Panc1 (cell line): ENCODE data around the gene PLIN4. TPM values are rescaled to one million over a fixed set of nuclear protein-coding genes. Genes with fewer than 3 reads are reported as not detected.

Experiments
- ATAC-seq: fragments of 200-7000 bp; cut with Tn5 transposase; 2 replicates; pipeline ENCODE4 v1.9.1; 2020; ENCODE audit warnings: mild to moderate bottlenecking, moderate library complexity
- BruUV-seq: library from RNA; stranded (reverse); fragments of 400-500 nt; replicated peaks from 2 replicates; lab custom pipeline; 2021; lab: Mats Ljungman, UMichigan
- CTCF ChIA-PET: fragments of 300-600 bp; sonication (Branson Sonifier 250); formaldehyde crosslinking; loops from one replicate; lab custom pipeline; 2022; ENCODE audit warnings: antibody characterized with exemption; lab: Charles Lee
- POLR2A ChIA-PET: fragments of 300-600 bp; sonication (Branson Sonifier 250); formaldehyde crosslinking; loops from one replicate; lab custom pipeline; 2022; ENCODE audit warnings: antibody characterized with exemption; lab: Charles Lee
- DNase-seq: peaks from one replicate; pipeline ENCODE4 v3.0.0-alpha.2; 2010; ENCODE audit warnings: low read depth, low spot score
- H3K27ac ChIP-seq: 2 replicates; pipeline ENCODE4 v1.5.1; 2011; ENCODE audit warnings: mild to moderate bottlenecking, low read length, inconsistent platforms
- H3K27me3 ChIP-seq: fragments of 200-500 bp; sonication (Bioruptor generic); 2 replicates; pipeline ENCODE4 v1.6.0; 2014; ENCODE audit warnings: low read length, inconsistent platforms; ENCODE audit not compliant: control insufficient read depth, insufficient read depth
- H3K36me3 ChIP-seq: fragments of 200-500 bp; sonication (Bioruptor generic); 2 replicates; pipeline ENCODE4 v1.5.1; 2014; ENCODE audit warnings: inconsistent platforms, mild to moderate bottlenecking, low read length, moderate library complexity; ENCODE audit not compliant: control insufficient read depth, insufficient read depth
- H3K4me1 ChIP-seq: 2 replicates; pipeline ENCODE4 v1.5.1; 2011; ENCODE audit warnings: inconsistent platforms, mild to moderate bottlenecking, low read length, moderate library complexity; ENCODE audit not compliant: control insufficient read depth, insufficient read depth
- H3K4me3 ChIP-seq, 2 experiments: 2 replicates each; pipeline ENCODE4 v1.5.1; 2011 to 2012; ENCODE audit warnings: low read depth in 2 of 2, low read length in 2 of 2, mild to moderate bottlenecking in 2 of 2, inconsistent platforms in 1 of 2, moderate library complexity in 1 of 2
- H3K9me3 ChIP-seq: fragments of 200-500 bp; sonication (Bioruptor generic); 2 replicates; pipeline ENCODE4 v1.5.1; 2014; ENCODE audit warnings: low read depth, mild to moderate bottlenecking, inconsistent platforms, low read length, moderate library complexity; ENCODE audit not compliant: control insufficient read depth, insufficient read depth
- POLR2AphosphoS5 ChIP-seq: IDR thresholded peaks from 2 replicates; pipeline ENCODE4 v1.6.1; 2012; ENCODE audit warnings: mild to moderate bottlenecking, low read depth, low read length, moderate library complexity
- REST ChIP-seq, 2 experiments: IDR thresholded peaks; 2 replicates each; pipeline ENCODE4 v1.6.1; 2011 to 2012; ENCODE audit warnings: low read depth in 2 of 2, control low read depth in 1 of 2, low read length in 1 of 2, mild to moderate bottlenecking in 1 of 2, moderate library complexity in 1 of 2; ENCODE audit not compliant: insufficient read depth in 1 of 2
- SIN3A ChIP-seq: IDR thresholded peaks from 2 replicates; pipeline ENCODE4 v1.6.1; 2012; ENCODE audit warnings: low read depth, mild to moderate bottlenecking, low read length, moderate library complexity, borderline replicate concordance; ENCODE audit not compliant: insufficient read depth
- TCF7L2 ChIP-seq: IDR thresholded peaks from 2 replicates; pipeline ENCODE4 v1.6.1; 2011; ENCODE audit warnings: mild to moderate bottlenecking, low read depth, low read length, inconsistent platforms
- in situ Hi-C: cut with HindIII; loops from 2 replicates; pipeline ENCODE4 v1.10.0; 2016; ENCODE audit warnings: low sequenced_read_pairs, low pct_unique_long_range_greater_than_20kb
- intact Hi-C: fragments of 100-400 bp; cut with micrococcal nuclease; formaldehyde crosslinking; loops from one replicate; pipeline ENCODE4 v1.10.0; 2022; ENCODE audit not compliant: unreplicated experiment
- total RNA-seq: library from RNA; stranded (reverse); gene quantifications from one replicate; pipeline ENCODE4 v1.2.1, GENCODE V29; 2021; ENCODE audit not compliant: unreplicated experiment
- TF ChIP-seq, protein P1 (sequence below): fragments of 450-650 bp; IDR thresholded peaks from 2 replicates; pipeline ENCODE4 v1.5.1; 2017; ENCODE audit warnings: mild to moderate bottlenecking

Gene PLIN4
- total RNA-seq, 1 experiment from 2014 or later, result 10.2 TPM

GRCh38 chr19:4500841-4501591 lies 17.3 kb downstream of the PLIN4 start:
- in situ Hi-C loops, result no loop called here
- POLR2A ChIA-PET, result no interaction called here

GRCh38 chr19:4499855-4500254 lies 18.4 kb downstream of the PLIN4 start:
- no peaks in the 10 kb centered on the region for H3K36me3 ChIP-seq

More at GRCh38 chr19:4500841-4501591, 17.3 kb downstream of the PLIN4 start:
- TF ChIP-seq REST (IDR thresholded peaks at IDR 0.05; ENCODE audit: insufficient read depth in 1 of 2, low read depth in 2 of 2, low read length in 1 of 2) (no peak), TCF7L2 (no peak), SIN3A (no peak), POLR2AphosphoS5 (no peak)
- TF ChIP-seq, protein P1, sequence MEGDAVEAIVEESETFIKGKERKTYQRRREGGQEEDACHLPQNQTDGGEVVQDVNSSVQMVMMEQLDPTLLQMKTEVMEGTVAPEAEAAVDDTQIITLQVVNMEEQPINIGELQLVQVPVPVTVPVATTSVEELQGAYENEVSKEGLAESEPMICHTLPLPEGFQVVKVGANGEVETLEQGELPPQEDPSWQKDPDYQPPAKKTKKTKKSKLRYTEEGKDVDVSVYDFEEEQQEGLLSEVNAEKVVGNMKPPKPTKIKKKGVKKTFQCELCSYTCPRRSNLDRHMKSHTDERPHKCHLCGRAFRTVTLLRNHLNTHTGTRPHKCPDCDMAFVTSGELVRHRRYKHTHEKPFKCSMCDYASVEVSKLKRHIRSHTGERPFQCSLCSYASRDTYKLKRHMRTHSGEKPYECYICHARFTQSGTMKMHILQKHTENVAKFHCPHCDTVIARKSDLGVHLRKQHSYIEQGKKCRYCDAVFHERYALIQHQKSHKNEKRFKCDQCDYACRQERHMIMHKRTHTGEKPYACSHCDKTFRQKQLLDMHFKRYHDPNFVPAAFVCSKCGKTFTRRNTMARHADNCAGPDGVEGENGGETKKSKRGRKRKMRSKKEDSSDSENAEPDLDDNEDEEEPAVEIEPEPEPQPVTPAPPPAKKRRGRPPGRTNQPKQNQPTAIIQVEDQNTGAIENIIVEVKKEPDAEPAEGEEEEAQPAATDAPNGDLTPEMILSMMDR, result no peak
- Histone ChIP-seq H3K4me3 (no peak overlapping the region), H3K9me3 (no peaks in the 10 kb centered on the region), H3K36me3 (no peaks in the 10 kb centered on the region), H3K27me3 (no peaks in the 10 kb centered on the region), H3K27ac (no peak overlapping the region), H3K4me1 (no peaks in the 10 kb centered on the region)
- intact Hi-C loops, result no loop called here
- ATAC-seq (no peak), DNase-seq (no peak)
- no TSS peak for BruUV-seq
- CTCF ChIA-PET, result interaction anchor here (0.7 kb wide), 1 partner anchor 34 kb away, joined by 5 read pairs; the partner anchor contains the start of gene PLIN5

More at GRCh38 chr19:4499855-4500254, 18.4 kb downstream of the PLIN4 start:
- Histone ChIP-seq H3K27me3 (no peaks in the 10 kb centered on the region), H3K4me1 (no peaks in the 10 kb centered on the region), H3K9me3 (no peaks in the 10 kb centered on the region), H3K4me3 (no peak overlapping the region), H3K27ac (no peak overlapping the region)
- BruUV-seq, result no TSS peak
- DNase-seq (no peak), ATAC-seq (no peak)
- in situ Hi-C loops, result no loop called here
- TF ChIP-seq, protein P1, result no peak
- no peak for TF ChIP-seq REST (IDR thresholded peaks at IDR 0.05; ENCODE audit: insufficient read depth in 1 of 2, low read depth in 2 of 2, low read length in 1 of 2)
- TF ChIP-seq SIN3A, result no peak
- POLR2A ChIA-PET, result no interaction called here
- CTCF ChIA-PET, result no interaction called here
- intact Hi-C loops, result no loop called here
